GM12878 (cell line): Measurements from ENCODE around the gene FOXA1. TPM values are rescaled to one million over a fixed set of nuclear protein-coding genes. Genes with fewer than 3 reads are reported as not detected.

Source experiments
- ATAC-seq: fragments of 200-7000 bp; cut with Tn5 transposase; 3 replicates; pipeline ENCODE4 v1.9.1; 2020; ENCODE audit warnings: mild to moderate bottlenecking, moderate library complexity
- BruUV-seq: library from RNA; stranded (reverse); fragments of 400-500 nt; replicated peaks from 2 replicates; lab custom pipeline; 2021; lab: Mats Ljungman, UMichigan
- CTCF ChIA-PET: fragments of 300-600 bp; sonication (Branson Sonifier 250); formaldehyde crosslinking; extraction: SDS; loops from one replicate; lab custom pipeline; 2021; ENCODE audit warnings: inconsistent platforms; lab: Yijun Ruan, JAX
- POLR2A ChIA-PET: fragments of 350-600 bp; formaldehyde crosslinking; extraction: SDS; loops from one replicate; lab custom pipeline; 2021; ENCODE audit warnings: inconsistent platforms; lab: Charles Lee
- RAD21 ChIA-PET: fragments of 300-600 bp; sonication (Branson Sonifier 250); formaldehyde crosslinking; loops from one replicate; lab custom pipeline; 2023; ENCODE audit warnings: antibody characterized with exemption; ENCODE audit not compliant: unreplicated experiment; lab: Charles Lee
- SMC1A ChIA-PET: fragments of 300-600 bp; sonication (Branson Sonifier 250); formaldehyde crosslinking; loops from one replicate; lab custom pipeline; 2023; ENCODE audit not compliant: unreplicated experiment, uncharacterized antibody; lab: Charles Lee
- DNase-seq: peaks from one replicate; pipeline ENCODE4 v3.0.0-alpha.2; 2011; ENCODE audit warnings: low read depth, low spot score
- FAIRE-seq: peaks from 3 replicates; lab custom pipeline; 2011; peaks lifted over from hg19 to GRCh38; lab: Jason Lieb, UNC
- H2AFZ ChIP-seq: 2 replicates; pipeline ENCODE4 v1.6.0; 2011; ENCODE audit warnings: low read depth, low read length, control low read depth; ENCODE audit not compliant: control insufficient read depth
- H3K27ac ChIP-seq: 2 replicates; pipeline ENCODE4 v1.5.1; 2011; ENCODE audit warnings: control low read depth; ENCODE audit not compliant: control insufficient read depth, insufficient read depth
- H3K27me3 ChIP-seq, 2 experiments: replicated peaks in 1 of 2; 2 replicates each; pipeline versions ENCODE4 v1.6.0 to v1.6.1; 2011; ENCODE audit warnings: low read length in 1 of 2; ENCODE audit not compliant: control insufficient read depth in 2 of 2, insufficient read depth in 2 of 2
- H3K36me3 ChIP-seq, 2 experiments: 2 replicates each; pipeline ENCODE4 v1.5.1; 2011; ENCODE audit warnings: low read length in 1 of 2; ENCODE audit not compliant: control insufficient read depth in 2 of 2, insufficient read depth in 2 of 2
- H3K4me1 ChIP-seq: 2 replicates; pipeline ENCODE4 v1.6.1; 2011; ENCODE audit warnings: mild to moderate bottlenecking, low read length, moderate library complexity, mixed read lengths; ENCODE audit not compliant: control insufficient read depth, insufficient read depth
- H3K4me2 ChIP-seq: 2 replicates; pipeline ENCODE4 v1.6.0; 2011; ENCODE audit warnings: control low read depth; ENCODE audit not compliant: control insufficient read depth, insufficient read depth
- H3K4me3 ChIP-seq: fragments of 200-600 bp; sonication (generic); 2 replicates; pipeline ENCODE4 v1.5.1; 2016
- H3K79me2 ChIP-seq: 2 replicates; pipeline ENCODE4 v1.6.0; 2011; ENCODE audit warnings: low read length; ENCODE audit not compliant: control insufficient read depth, insufficient read depth
- H3K9ac ChIP-seq: 2 replicates; pipeline ENCODE4 v1.8.0; 2011; ENCODE audit warnings: low read length, control low read depth, mixed read lengths; ENCODE audit not compliant: control insufficient read depth, insufficient read depth
- H3K9me3 ChIP-seq: replicated peaks from 3 replicates; pipeline ENCODE4 v1.5.1; 2011; ENCODE audit warnings: mild to moderate bottlenecking, low read length; ENCODE audit not compliant: control insufficient read depth, insufficient read depth
- H4K20me1 ChIP-seq: 2 replicates; pipeline ENCODE4 v1.6.0; 2011; ENCODE audit not compliant: control insufficient read depth, insufficient read depth
- EED ChIP-seq: sonication (generic); IDR thresholded peaks from 2 replicates; pipeline ENCODE4 v1.6.1; 2016; ENCODE audit warnings: antibody characterized with exemption, low read depth
- EGR1 ChIP-seq, 2 experiments: IDR thresholded peaks; 1 replicate in 1 of 2; 2 replicates in 1 of 2; pipeline ENCODE4 v1.6.1; 2011 to 2012; ENCODE audit warnings: low read depth in 2 of 2, low read length in 2 of 2, borderline replicate concordance in 1 of 2, mild to moderate bottlenecking in 1 of 2, moderate library complexity in 1 of 2
- EP300 ChIP-seq, 2 experiments: fragments of 150-350 bp in 1 of 2; IDR thresholded peaks; 2 replicates each; pipeline ENCODE4 v1.6.1; 2011 to 2012; ENCODE audit warnings: low read depth in 2 of 2, low read length in 2 of 2, borderline replicate concordance in 1 of 2, improper control_type of control experiment in 1 of 2, inconsistent platforms in 1 of 2; ENCODE audit not compliant: control insufficient read depth in 1 of 2
- FOXM1 ChIP-seq: IDR thresholded peaks from 2 replicates; pipeline ENCODE4 v1.6.1; 2012; ENCODE audit warnings: low read depth, mild to moderate bottlenecking, inconsistent platforms, low read length, moderate library complexity
- SMAD1 ChIP-seq: fragments of 450-650 bp; IDR thresholded peaks from 2 replicates; pipeline ENCODE4 v1.6.1; 2018; ENCODE audit warnings: mild to moderate bottlenecking, low read depth; ENCODE audit not compliant: partially characterized antibody
- STAT1 ChIP-seq: fragments of 450-650 bp; conservative IDR thresholded peaks from 2 replicates; pipeline ENCODE4 v1.6.1; 2014; ENCODE audit warnings: antibody characterized with exemption, mild to moderate bottlenecking
- SUZ12 ChIP-seq: fragments of 200-600 bp; sonication (generic); IDR thresholded peaks from one replicate; pipeline ENCODE4 v1.6.1; 2018; ENCODE audit warnings: antibody characterized with exemption, mild to moderate bottlenecking; ENCODE audit not compliant: unreplicated experiment
- TAF1 ChIP-seq: IDR thresholded peaks from 2 replicates; pipeline ENCODE4 v1.6.1; 2011; ENCODE audit warnings: mild to moderate bottlenecking, low read depth, low read length, borderline replicate concordance
- TBL1XR1 ChIP-seq: IDR thresholded peaks from 2 replicates; pipeline ENCODE4 v1.6.1; 2012; ENCODE audit warnings: low read depth, low read length, improper control_type of control experiment
- WGBS: methylation state at CpG from one replicate; pipeline ENCODE4 v1.1.6; 2016; ENCODE audit warnings: low lambda C conversion rate; ENCODE audit not compliant: insufficient replicate concordance, insufficient coverage; ENCODE audit errors: missing lambda C conversion rate; 5-methylcytosine and 5-hydroxymethylcytosine counted together
- in situ Hi-C: fragments of 300-500 bp; cut with MboI; formaldehyde crosslinking; loops from 9 replicates; pipeline ENCODE4 v1.14.3; 2018; ENCODE audit warnings: mixed read lengths
- intact Hi-C: fragments of 100-400 bp; cut with micrococcal nuclease; formaldehyde crosslinking; loops from one replicate; pipeline ENCODE4 v1.14.2; 2022; ENCODE audit not compliant: unreplicated experiment
- polyA plus RNA-seq, 11 experiments: library from polyadenylated mRNA; depleted of rRNA in 4 of 11; unstranded in 6 of 11; stranded (reverse) in 5 of 11; fragments of >200 nt; fragmentation: Nextera tagmentation in 4 of 11; fragmentation: Illumina TruSeq in 1 of 11; extraction: Ambion mirVana in 4 of 11; extraction: Trizol in 1 of 11; gene quantifications; 1 replicate in 1 of 11; 2 replicates in 10 of 11; pipeline versions ENCODE4 v1.2.1 to v1.2.3, GENCODE V29; 2011 to 2016; ENCODE audit warnings: inconsistent platforms in 2 of 11, missing spikeins in 2 of 11, low read depth in 1 of 11
- total RNA-seq, 4 experiments: library from RNA; depleted of rRNA in 3 of 4; stranded (reverse); fragments of >200 nt in 3 of 4; fragmentation: Illumina TruSeq in 1 of 4; extraction: Trizol in 1 of 4; gene quantifications; 2 replicates each; pipeline versions ENCODE4 v1.2.1 to v1.2.3, GENCODE V29; 2013 to 2021
- TF ChIP-seq, protein P1 (sequence below): fragments of 450-650 bp; IDR thresholded peaks from 2 replicates; pipeline ENCODE4 v1.6.1; 2017; ENCODE audit warnings: mild to moderate bottlenecking, moderate library complexity
- TF ChIP-seq, protein P2 (sequence below): fragments of 450-650 bp; formaldehyde crosslinking; IDR thresholded peaks from 2 replicates; pipeline ENCODE4 v1.4.0; 2020; ENCODE audit warnings: mild to moderate bottlenecking, moderate library complexity

The FOXA1 gene
- total and polyA plus RNA-seq, 10 of the 15 experiments (the other 5 are each of a cell fraction or from before 2014, with no cell fraction given): 0.03 to 0.18 (median 0.06) TPM; not detected in 7

DNA sequence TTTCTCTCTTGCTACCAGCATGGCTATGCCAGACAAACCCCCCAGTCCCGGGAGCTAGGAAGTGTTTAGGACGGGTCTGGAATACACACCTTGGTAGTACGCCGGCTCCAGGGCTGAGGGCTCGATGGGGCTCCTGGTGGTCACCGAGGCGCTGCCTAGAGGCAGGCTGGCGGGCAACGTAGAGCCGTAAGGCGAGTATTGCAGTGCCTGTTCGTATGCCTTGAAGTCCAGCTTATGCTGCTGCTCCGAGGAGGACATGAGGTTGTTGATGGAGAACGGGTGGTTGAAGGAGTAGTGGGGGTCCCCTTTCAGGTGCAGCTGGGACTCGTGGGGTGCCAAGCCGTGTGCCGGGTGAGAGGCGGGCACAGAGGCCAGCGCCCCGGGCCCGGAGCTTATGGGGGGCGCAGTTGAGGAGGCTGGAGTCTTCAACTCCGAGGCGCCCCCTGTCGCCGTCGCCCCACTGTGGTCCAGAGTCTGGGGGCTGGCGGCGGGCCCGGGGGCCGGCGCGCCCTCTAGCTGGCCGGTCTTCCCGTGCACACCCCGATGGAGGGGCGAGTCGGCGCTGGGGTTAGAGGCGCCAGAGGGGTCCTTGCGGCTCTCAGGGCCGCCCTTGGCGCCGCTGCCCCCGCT is 3.6 kb downstream of the FOXA1 start:
- ChIA-PET POLR2A (no interaction called here), SMC1A (no interaction called here), CTCF (no interaction called here), RAD21 (no interaction called here)
- Histone ChIP-seq H3K4me2 (no peak overlapping the region), H3K9me3 (no peaks in the 10 kb centered on the region; the same call in 2 of the 3 replicates), H3K4me1 (no peaks in the 10 kb centered on the region), H3K4me3 (no peak overlapping the region), H3K27ac (no peak overlapping the region), H3K36me3 (no peaks in the 10 kb centered on the region), H4K20me1 (no peaks in the 10 kb centered on the region), H2AFZ (no peak overlapping the region), H3K79me2 (no peaks in the 10 kb centered on the region), H3K27me3 (no peaks in the 10 kb centered on the region; a peak in 1 of 4 replicates), H3K9ac (no peak overlapping the region)
- TF ChIP-seq FOXM1 (no peak), EED (no peak), EP300 (IDR thresholded peaks at IDR 0.05; ENCODE audit: borderline replicate concordance in 1 of 2, control insufficient read depth in 1 of 2, low read depth in 2 of 2, low read length in 2 of 2) (no peak), TAF1 (no peak), STAT1 (no peak), TBL1XR1 (no peak), SUZ12 (no peak), SMAD1 (no peak), EGR1 (IDR thresholded peaks at IDR 0.05; ENCODE audit: borderline replicate concordance in 1 of 2, low read depth in 2 of 2, low read length in 2 of 2) (no peak)
- TF ChIP-seq, protein P1, sequence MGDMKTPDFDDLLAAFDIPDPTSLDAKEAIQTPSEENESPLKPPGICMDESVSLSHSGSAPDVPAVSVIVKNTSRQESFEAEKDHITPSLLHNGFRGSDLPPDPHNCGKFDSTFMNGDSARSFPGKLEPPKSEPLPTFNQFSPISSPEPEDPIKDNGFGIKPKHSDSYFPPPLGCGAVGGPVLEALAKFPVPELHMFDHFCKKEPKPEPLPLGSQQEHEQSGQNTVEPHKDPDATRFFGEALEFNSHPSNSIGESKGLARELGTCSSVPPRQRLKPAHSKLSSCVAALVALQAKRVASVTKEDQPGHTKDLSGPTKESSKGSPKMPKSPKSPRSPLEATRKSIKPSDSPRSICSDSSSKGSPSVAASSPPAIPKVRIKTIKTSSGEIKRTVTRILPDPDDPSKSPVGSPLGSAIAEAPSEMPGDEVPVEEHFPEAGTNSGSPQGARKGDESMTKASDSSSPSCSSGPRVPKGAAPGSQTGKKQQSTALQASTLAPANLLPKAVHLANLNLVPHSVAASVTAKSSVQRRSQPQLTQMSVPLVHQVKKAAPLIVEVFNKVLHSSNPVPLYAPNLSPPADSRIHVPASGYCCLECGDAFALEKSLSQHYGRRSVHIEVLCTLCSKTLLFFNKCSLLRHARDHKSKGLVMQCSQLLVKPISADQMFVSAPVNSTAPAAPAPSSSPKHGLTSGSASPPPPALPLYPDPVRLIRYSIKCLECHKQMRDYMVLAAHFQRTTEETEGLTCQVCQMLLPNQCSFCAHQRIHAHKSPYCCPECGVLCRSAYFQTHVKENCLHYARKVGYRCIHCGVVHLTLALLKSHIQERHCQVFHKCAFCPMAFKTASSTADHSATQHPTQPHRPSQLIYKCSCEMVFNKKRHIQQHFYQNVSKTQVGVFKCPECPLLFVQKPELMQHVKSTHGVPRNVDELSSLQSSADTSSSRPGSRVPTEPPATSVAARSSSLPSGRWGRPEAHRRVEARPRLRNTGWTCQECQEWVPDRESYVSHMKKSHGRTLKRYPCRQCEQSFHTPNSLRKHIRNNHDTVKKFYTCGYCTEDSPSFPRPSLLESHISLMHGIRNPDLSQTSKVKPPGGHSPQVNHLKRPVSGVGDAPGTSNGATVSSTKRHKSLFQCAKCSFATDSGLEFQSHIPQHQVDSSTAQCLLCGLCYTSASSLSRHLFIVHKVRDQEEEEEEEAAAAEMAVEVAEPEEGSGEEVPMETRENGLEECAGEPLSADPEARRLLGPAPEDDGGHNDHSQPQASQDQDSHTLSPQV: no peak
- TF ChIP-seq, protein P2, sequence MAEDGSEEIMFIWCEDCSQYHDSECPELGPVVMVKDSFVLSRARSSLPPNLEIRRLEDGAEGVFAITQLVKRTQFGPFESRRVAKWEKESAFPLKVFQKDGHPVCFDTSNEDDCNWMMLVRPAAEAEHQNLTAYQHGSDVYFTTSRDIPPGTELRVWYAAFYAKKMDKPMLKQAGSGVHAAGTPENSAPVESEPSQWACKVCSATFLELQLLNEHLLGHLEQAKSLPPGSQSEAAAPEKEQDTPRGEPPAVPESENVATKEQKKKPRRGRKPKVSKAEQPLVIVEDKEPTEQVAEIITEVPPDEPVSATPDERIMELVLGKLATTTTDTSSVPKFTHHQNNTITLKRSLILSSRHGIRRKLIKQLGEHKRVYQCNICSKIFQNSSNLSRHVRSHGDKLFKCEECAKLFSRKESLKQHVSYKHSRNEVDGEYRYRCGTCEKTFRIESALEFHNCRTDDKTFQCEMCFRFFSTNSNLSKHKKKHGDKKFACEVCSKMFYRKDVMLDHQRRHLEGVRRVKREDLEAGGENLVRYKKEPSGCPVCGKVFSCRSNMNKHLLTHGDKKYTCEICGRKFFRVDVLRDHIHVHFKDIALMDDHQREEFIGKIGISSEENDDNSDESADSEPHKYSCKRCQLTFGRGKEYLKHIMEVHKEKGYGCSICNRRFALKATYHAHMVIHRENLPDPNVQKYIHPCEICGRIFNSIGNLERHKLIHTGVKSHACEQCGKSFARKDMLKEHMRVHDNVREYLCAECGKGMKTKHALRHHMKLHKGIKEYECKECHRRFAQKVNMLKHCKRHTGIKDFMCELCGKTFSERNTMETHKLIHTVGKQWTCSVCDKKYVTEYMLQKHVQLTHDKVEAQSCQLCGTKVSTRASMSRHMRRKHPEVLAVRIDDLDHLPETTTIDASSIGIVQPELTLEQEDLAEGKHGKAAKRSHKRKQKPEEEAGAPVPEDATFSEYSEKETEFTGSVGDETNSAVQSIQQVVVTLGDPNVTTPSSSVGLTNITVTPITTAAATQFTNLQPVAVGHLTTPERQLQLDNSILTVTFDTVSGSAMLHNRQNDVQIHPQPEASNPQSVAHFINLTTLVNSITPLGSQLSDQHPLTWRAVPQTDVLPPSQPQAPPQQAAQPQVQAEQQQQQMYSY: no peak
- FAIRE-seq: no peak
- no peak for ATAC-seq
- in situ Hi-C loops (no loop called here), intact Hi-C loops (no loop called here)
- no peak for DNase-seq
- WGBS: 53% methylated on average over 38 of the region's 45 CpGs
- BruUV-seq: no TSS peak
